IPS DF 19.7 (cell line): ENCODE measurements around the gene ALDH1L1.

Experiments used
- DNase-seq: peaks from one replicate; pipeline ENCODE4 v3.0.0-alpha.2; 2013; ENCODE audit warnings: low read depth, low spot score

Gene ALDH1L1

DNA sequence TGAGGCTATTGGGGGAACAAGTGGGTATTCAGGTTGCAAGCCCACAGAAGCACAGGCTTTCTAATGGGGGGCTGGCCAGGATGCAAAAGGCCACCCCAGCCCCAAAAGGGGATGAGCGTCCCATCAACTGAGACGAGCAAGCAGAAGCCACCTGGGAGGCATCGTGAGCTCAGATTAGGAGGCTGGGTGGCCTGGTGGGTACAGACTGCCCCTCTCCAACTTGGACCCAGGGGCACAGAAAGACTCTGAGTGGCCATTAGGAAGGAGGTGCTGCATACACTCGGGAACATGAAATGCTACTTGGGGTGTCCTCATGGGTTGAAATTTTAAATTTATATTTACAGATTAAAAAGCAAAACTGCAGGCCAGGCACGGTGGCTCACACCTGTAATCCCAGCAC is 125.5 kb downstream of the ALDH1L1 start:
- no peak for DNase-seq

DNA sequence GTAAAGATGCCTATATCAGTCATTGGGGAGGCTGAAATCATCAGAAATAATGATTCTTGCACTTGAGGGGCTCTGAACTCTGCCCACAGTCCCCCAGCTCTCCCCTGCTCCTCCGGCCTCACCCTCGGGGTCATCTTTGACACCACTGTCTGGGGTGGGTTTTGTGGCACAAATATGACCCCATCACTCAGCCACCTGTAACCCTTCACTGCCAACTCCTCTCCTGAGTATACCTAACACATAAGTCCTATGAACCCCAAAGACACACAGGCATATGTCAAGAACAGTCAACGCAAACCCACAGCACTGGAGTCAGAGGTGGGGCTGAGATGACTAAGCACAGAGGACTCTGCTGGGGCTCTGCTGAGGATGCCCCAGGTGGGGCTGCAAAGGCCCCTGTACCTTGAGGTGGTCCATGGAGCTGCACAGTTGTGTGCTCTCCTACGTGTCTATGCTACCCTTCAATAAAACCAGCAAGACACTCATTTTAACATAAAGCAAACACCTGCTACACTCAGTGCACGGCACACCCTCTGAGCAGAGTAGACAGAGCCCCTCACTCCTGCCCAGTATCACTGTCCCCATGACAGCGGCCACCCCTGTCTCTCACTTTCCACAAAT is 126.3 kb downstream of the ALDH1L1 start:
- DNase-seq: no peak
